Thymus (tissue), 14 donors: ENCODE data around the gene IL3. TPM values are rescaled to one million over a fixed set of nuclear protein-coding genes. Genes with fewer than 3 reads are reported as not detected.

Experiments used
- DNase-seq, 9 donors: peaks; one replicate each; pipeline ENCODE4 v3.0.0-alpha.2; 2013; ENCODE audit warnings: low spot score in 9 of 9, low read depth in 6 of 9, missing footprints in 1 of 9
- H3K27ac ChIP-seq, 2 donors: one replicate each; pipeline ENCODE4 v1.5.1; 2013; ENCODE audit warnings: control low read depth in 1 of 2, low read depth in 1 of 2, low read length in 1 of 2, mild to moderate bottlenecking in 1 of 2, moderate library complexity in 1 of 2
- H3K27me3 ChIP-seq, 2 donors: one replicate each; pipeline ENCODE4 v1.5.1; 2013; ENCODE audit warnings: low read length in 1 of 2; ENCODE audit not compliant: control insufficient read depth in 2 of 2, insufficient read depth in 1 of 2
- H3K36me3 ChIP-seq, 2 donors: one replicate each; pipeline ENCODE4 v1.5.1; 2013; ENCODE audit warnings: low read length in 1 of 2, mild to moderate bottlenecking in 1 of 2, moderate library complexity in 1 of 2; ENCODE audit not compliant: control insufficient read depth in 2 of 2, insufficient read depth in 2 of 2
- H3K4me1 ChIP-seq, 2 donors: one replicate each; pipeline ENCODE4 v1.5.1; 2013; ENCODE audit warnings: low read length in 2 of 2; ENCODE audit not compliant: control insufficient read depth in 2 of 2, insufficient read depth in 2 of 2
- H3K4me3 ChIP-seq, 2 donors: one replicate each; pipeline ENCODE4 v1.5.1; 2013; ENCODE audit warnings: low read length in 2 of 2, control low read depth in 1 of 2, mild to moderate bottlenecking in 1 of 2
- H3K9me3 ChIP-seq, 2 donors: one replicate each; pipeline ENCODE4 v1.5.1; 2013; ENCODE audit warnings: low read length in 1 of 2, mild to moderate bottlenecking in 1 of 2; ENCODE audit not compliant: control insufficient read depth in 2 of 2, insufficient read depth in 1 of 2
- WGBS: extraction: QIAGEN DNeasy Blood & Tissue Kit; methylation state at CpG from one replicate; pipeline ENCODE4 v1.1.7; 2013; 5-methylcytosine and 5-hydroxymethylcytosine counted together
- long read RNA-seq, 10 donors: transcript quantifications; one replicate each; lab custom pipeline, GENCODE V29; 2026
- polyA plus RNA-seq: library from polyadenylated mRNA; stranded (reverse); fragments of 200-250 nt; gene quantifications from one replicate; pipeline ENCODE4 v1.2.3, GENCODE V29; 2013
- total RNA-seq: library from RNA; stranded (reverse); fragments of 120-200 nt; gene quantifications from one replicate; pipeline ENCODE4 v1.2.4, GENCODE V29; 2013
- donor health status: healthy.

Gene IL3
- total RNA-seq (not detected), polyA plus RNA-seq (0.34 TPM)
- long read RNA-seq, donor 1: 0 reads
- long read RNA-seq, donor 2: 0 reads
- long read RNA-seq, donor 3: 0 reads
- long read RNA-seq, donor 4: 0 reads
- long read RNA-seq, donor 5: 0 reads
- long read RNA-seq, donor 6: 0 reads
- long read RNA-seq, donor 7: 0 reads
- long read RNA-seq, donor 8: 0 reads
- long read RNA-seq, donor 9: 0 reads
- long read RNA-seq, donor 10: 0 reads

DNA sequence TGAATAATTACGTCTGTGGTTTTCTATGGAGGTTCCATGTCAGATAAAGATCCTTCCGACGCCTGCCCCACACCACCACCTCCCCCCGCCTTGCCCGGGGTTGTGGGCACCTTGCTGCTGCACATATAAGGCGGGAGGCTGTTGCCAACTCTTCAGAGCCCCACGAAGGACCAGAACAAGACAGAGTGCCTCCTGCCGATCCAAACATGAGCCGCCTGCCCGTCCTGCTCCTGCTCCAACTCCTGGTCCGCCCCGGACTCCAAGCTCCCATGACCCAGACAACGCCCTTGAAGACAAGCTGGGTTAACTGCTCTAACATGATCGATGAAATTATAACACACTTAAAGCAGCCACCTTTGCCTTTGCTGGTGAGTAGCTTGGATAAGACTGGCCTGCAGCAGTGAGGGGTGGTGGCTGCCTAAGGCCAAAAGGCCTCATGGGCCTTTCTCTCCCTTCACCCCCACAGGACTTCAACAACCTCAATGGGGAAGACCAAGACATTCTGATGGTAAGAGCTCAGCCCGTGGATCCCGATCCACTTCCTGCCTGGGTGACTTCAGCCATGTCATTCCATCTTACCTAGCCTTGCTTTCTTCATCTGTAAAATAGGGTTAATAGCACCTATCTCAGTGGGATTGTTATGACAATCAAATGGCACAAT, at the start of gene IL3:
Gene IL3 (plus strand): TSS at position 155 of the 661 bp plus-strand sequence. CDS start 52 bp downstream, at position 207.
- DNase-seq: no peak
- Histone ChIP-seq H3K9me3 (no peaks in the 10 kb centered on the region), H3K4me1 (peaks cover 19 to 30% of the 10 kb centered on the region in 2 donors), H3K27ac (no peak within 1 kb of the TSS), H3K4me3 (no peak within 1 kb of the TSS), H3K27me3 (no peaks in the 10 kb centered on the region), H3K36me3 (no peaks in the 10 kb centered on the region)
- 89% methylated on average over 16 of the region's 16 CpGs for WGBS

DNA sequence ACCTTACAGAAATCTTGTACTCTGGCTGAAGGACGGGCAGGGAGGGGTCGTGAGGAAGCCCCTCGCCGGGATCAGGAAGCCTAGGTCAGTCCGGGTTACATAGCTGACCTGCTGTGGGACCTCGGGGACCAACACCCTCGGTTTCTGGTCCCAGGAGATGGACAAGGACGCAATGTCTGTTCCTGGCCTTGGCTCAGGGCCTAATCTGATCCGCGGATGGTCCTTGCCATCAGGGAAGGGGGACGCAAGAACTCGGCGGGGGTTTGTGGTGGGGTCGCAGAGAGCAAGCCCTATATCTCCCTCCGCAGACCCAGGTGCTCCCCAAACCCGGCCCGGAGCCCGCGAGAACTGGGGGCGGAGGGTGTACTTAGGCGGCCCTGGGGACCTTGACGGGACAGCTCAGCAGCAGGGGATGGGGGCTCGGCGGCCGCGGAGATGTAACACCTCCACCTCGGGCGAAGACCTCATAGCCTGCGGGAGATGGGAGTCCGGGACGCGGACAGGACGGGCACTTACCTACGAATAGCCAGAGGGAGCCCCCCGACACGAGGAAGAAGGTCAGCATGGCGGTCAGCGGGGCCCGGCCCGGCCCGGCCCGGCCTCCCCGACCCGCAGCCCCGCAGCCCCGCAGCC, 49.4 kb upstream of the IL3 start:
- Histone ChIP-seq H3K9me3 (no peaks in the 10 kb centered on the region), H3K4me1 (peaks cover 24 to 36% of the 10 kb centered on the region in 2 donors), H3K27ac (no peak overlapping the region), H3K36me3 (no peaks in the 10 kb centered on the region), H3K27me3 (peaks cover 5 to 46% of the 10 kb centered on the region in 2 donors), H3K4me3 (peak overlapping the region in 1 of 2 donors; percentile 47)
- 12% methylated on average over 46 of the region's 46 CpGs for WGBS
- no peak for DNase-seq

DNA sequence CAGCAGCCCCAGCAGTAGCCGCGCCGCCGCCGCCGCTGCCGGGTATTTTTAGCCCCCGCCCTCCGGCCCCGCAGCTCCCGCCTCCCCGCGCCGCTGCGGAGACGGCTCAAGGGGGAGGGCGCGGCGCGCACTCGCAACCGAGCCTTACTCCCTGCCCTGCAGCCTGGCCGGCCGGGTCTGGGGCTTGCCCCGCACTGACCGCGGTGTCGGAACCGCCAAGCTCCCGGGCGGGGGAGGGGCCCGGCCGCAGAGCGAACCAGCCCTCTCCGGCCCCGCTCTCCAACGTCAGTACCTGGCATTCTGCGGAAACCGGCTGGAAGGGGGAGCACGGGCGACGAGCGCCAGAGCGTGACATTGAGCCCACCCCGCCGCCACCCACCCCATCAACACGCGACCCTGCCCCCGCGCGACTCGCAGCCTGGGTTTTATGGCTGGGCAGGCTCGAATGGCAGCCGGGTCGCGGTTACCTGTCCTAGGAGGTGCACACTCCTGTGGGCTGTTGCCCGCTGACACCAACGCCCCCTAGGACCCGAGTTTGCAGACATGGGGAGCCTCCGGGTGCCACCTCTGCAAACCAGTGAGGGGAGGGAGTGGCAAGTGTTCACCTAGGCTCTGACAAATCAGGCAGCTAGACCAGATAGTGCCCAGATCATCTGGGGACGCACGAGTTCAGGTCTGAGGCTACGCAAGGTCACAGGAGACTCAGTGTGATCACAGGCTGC, 48.7 kb upstream of the IL3 start, which contains the start of gene ACSL6:
Gene ACSL6 (minus strand): TSS at position 37 of the 722 bp plus-strand sequence. CDS start 105 bp downstream, outside the sequence.
- DNase-seq: no peak
- no peak within 1 kb of the TSS for H3K27ac ChIP-seq

DNA sequence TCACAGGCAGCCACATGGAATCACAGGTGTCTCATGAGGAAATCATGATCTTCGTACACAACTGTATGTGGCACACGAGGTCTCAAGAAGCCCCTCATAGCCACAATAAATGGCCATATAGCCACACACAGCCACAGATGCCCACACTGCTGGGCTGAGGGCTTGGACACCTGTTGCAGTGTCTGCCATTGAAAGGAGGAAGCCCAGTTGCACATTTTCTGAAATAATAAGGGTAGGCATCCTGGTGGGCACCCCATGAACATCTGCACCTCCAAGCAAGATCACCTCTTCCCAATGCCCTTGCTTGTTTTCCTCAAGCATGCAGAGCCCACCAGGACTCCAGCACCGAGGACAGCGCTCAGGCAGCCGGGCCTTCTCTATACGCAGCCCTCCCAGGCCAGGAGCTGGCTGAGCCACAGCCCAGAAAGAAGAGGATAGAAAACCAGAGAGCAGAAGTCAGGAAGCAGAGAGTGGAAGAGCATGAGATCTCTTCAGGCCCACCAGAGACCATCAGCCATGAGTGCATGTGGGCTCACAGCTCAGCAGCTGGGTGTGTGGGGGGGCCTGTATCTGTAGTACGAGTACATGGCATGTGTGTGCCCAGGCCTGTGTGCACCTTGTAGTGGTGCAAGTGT, 48.0 kb upstream of the IL3 start:
- WGBS: 30% methylated on average over 7 of the region's 7 CpGs
- H3K36me3 ChIP-seq: no peaks in the 10 kb centered on the region
- peaks cover 5 to 46% of the 10 kb centered on the region in 2 donors for H3K27me3 ChIP-seq

More for the DNA sequence above, 48.7 kb upstream of the IL3 start, which contains the start of gene ACSL6:
- WGBS: 4% methylated on average over 63 of the region's 63 CpGs
- no peaks in the 10 kb centered on the region for H3K9me3 ChIP-seq
- no peaks in the 10 kb centered on the region for H3K36me3 ChIP-seq
- H3K4me1 ChIP-seq: peaks cover 24 to 36% of the 10 kb centered on the region in 2 donors
- H3K27me3 ChIP-seq: peaks cover 5 to 46% of the 10 kb centered on the region in 2 donors
- H3K4me3 ChIP-seq: peak within 1 kb of the TSS in 1 of 2 donors; percentile 47

GRCh38 chr5:132013006-132013689, 47.3 kb upstream of the IL3 start:
- DNase-seq: no peak
- no peak overlapping the region for H3K4me3 ChIP-seq
- no peaks in the 10 kb centered on the region for H3K36me3 ChIP-seq
- 96% methylated on average over 5 of the region's 5 CpGs for whole genome bisulfite sequencing
- H3K27ac ChIP-seq: no peak overlapping the region
- peaks cover 5 to 51% of the 10 kb centered on the region in 2 donors for H3K27me3 ChIP-seq
- H3K9me3 ChIP-seq: no peaks in the 10 kb centered on the region
- peaks cover 28 to 42% of the 10 kb centered on the region in 2 donors for H3K4me1 ChIP-seq

More for the DNA sequence above, 48.0 kb upstream of the IL3 start:
- H3K4me3 ChIP-seq: no peak overlapping the region
- no peaks in the 10 kb centered on the region for H3K9me3 ChIP-seq
- H3K4me1 ChIP-seq: peaks cover 24 to 36% of the 10 kb centered on the region in 2 donors
- DNase-seq: peak in 6 of 9 donors; percentile 42 to 80 (median 62)
- H3K27ac ChIP-seq: no peak overlapping the region

DNA sequence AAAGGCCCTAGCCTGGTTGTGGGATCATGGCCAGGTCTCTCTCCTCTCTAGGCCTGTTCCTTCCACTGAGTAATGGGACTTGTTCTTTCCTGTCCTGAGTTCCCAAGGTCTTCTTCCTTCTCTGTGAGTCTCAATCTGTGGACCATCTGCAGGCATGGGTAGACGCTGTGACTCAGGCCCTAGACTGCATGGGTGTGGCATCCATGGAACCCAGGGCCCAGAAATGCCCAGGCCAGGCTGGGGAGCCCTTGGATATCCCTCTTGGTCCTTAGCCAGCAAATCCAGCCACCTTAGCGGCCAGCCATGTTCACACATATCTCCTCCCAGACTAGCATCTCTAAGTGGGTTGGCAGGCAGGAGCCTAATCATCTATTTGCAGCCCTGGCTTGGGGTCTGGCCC, 46.7 kb upstream of the IL3 start:
- Histone ChIP-seq H3K9me3 (no peaks in the 10 kb centered on the region), H3K4me1 (peaks cover 28 to 40% of the 10 kb centered on the region in 2 donors), H3K4me3 (no peak overlapping the region), H3K27ac (no peak overlapping the region), H3K36me3 (no peaks in the 10 kb centered on the region), H3K27me3 (peaks cover 5 to 52% of the 10 kb centered on the region in 2 donors)
- WGBS: 95% methylated on average over 2 of the region's 2 CpGs
- DNase-seq: no peak

DNA sequence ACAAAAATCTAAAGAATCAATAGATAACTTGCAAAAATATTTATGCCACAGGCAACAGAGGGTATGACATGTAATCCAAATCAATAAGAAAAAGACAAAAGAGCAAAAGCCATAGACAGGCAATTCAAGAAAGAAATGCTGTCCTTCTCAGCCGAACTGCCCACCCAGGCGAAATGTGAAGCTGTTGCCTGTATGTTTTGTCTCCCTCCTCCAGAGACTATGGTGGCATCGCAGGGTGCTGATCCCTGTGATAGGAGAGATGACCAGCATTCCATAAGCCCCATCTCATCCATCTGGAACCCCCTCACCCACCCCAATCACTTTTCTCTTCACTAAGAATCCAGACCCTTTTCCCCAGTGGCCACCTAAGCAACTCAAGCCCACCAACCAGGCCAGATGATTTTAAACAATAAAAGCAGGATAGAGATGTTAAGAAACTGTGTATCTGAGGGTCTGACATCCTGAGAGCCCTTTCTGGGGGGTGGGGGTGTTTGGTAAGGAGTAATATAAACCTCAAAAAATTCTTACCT, 43.7 kb upstream of the IL3 start:
- no peak overlapping the region for H3K27ac ChIP-seq
- H3K36me3 ChIP-seq: no peaks in the 10 kb centered on the region
- WGBS: 91% methylated on average over 3 of the region's 3 CpGs
- H3K9me3 ChIP-seq: no peaks in the 10 kb centered on the region
- no peak for DNase-seq
- H3K27me3 ChIP-seq: peaks cover 3 to 28% of the 10 kb centered on the region in 2 donors
- H3K4me1 ChIP-seq: peaks cover 22 to 25% of the 10 kb centered on the region in 2 donors
- H3K4me3 ChIP-seq: no peak overlapping the region

DNA sequence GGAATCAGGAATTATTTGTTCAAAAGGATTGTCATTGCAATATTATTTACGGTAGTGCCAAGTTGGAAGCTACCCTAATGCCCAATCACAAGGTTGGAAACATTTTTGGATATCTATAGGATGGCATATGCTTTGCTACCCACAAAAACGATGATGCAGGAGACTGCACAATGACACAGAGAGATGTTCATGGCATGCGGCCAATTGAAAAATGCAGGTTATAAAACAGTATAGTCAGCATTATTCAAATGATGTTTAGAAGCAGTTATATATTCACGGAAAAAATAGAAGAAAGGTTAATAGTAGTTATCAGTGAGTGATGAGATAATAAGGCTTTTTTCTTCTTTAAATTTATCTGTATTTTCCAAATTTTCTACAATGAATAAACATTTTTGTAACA, 43.1 kb upstream of the IL3 start:
- no peak for DNase-seq
- WGBS: 22% methylated on average over 4 of the region's 4 CpGs

More for the DNA sequence above, 43.1 kb upstream of the IL3 start:
- Histone ChIP-seq H3K27ac (no peak overlapping the region), H3K4me3 (no peak overlapping the region), H3K9me3 (no peaks in the 10 kb centered on the region), H3K27me3 (peaks cover 0 to 23% of the 10 kb centered on the region in 2 donors), H3K36me3 (no peaks in the 10 kb centered on the region), H3K4me1 (peaks cover 19% of the 10 kb centered on the region in 2 donors)
